Progenitor cell of endocrine pancreas (in vitro differentiated cells): ENCODE measurements around the gene ATE1. TPM values are rescaled to one million over a fixed set of nuclear protein-coding genes. Genes with fewer than 3 reads are reported as not detected.

Experiments used
- DNase-seq: peaks from one replicate; pipeline ENCODE4 v3.0.0; 2021; ENCODE audit warnings: low spot score; ENCODE audit not compliant: unreplicated experiment
- H3K27ac Mint-ChIP-seq: 2 replicates; pipeline ENCODE4 v1.8.0; 2021; ENCODE audit warnings: mild to moderate bottlenecking, moderate library complexity, mixed read lengths
- H3K27me3 Mint-ChIP-seq: 2 replicates; pipeline ENCODE4 v1.8.0; 2021; ENCODE audit warnings: mixed read lengths
- H3K36me3 Mint-ChIP-seq: 2 replicates; pipeline ENCODE4 v1.8.0; 2022; ENCODE audit warnings: mixed read lengths; ENCODE audit not compliant: insufficient read depth
- H3K4me1 Mint-ChIP-seq: 2 replicates; pipeline ENCODE4 v1.8.0; 2021; ENCODE audit warnings: low read depth, mixed read lengths
- H3K4me3 Mint-ChIP-seq: 2 replicates; pipeline ENCODE4 v1.8.0; 2021; ENCODE audit warnings: low read depth, mild to moderate bottlenecking, moderate library complexity, mixed read lengths
- H3K9me3 Mint-ChIP-seq: 2 replicates; pipeline ENCODE4 v1.8.0; 2021; ENCODE audit warnings: low read depth, mixed read lengths
- CTCF ChIP-seq: fragments of 200-600 bp; sonication (generic); IDR thresholded peaks from one replicate; pipeline ENCODE4 v1.5.0; 2021; ENCODE audit warnings: antibody characterized with exemption, mild to moderate bottlenecking; ENCODE audit not compliant: unreplicated experiment
- total RNA-seq: library from RNA; stranded (reverse); gene quantifications from 2 replicates; pipeline ENCODE4 v1.2.1, GENCODE V29; 2021

ATE1 gene
- total RNA-seq, 1 donor from 2014 or later = 41.0 TPM

GRCh38 chr10:121816197-121816596 is 111.6 kb downstream of the ATE1 start:
- no peak overlapping the region for H3K27ac Mint-ChIP-seq
- peaks cover 4% of the 10 kb centered on the region for H3K9me3 Mint-ChIP-seq
- no peaks in the 10 kb centered on the region for H3K27me3 Mint-ChIP-seq
- H3K4me1 Mint-ChIP-seq = peaks cover 2% of the 10 kb centered on the region
- no peak for DNase-seq
- no peak for TF ChIP-seq CTCF
- H3K4me3 Mint-ChIP-seq = no peak overlapping the region
- H3K36me3 Mint-ChIP-seq = peaks cover 7% of the 10 kb centered on the region

GRCh38 chr10:121813857-121814256 is 114.0 kb downstream of the ATE1 start:
- Mint-ChIP-seq H3K27me3 (no peaks in the 10 kb centered on the region), H3K9me3 (peaks cover 4% of the 10 kb centered on the region), H3K4me3 (no peak overlapping the region), H3K27ac (no peak overlapping the region), H3K4me1 (peaks cover 2% of the 10 kb centered on the region), H3K36me3 (peaks cover 6% of the 10 kb centered on the region)
- no peak for DNase-seq
- TF ChIP-seq CTCF = no peak

- H3K27me3 Mint-ChIP-seq = no peaks in the 10 kb centered on the region
- no peak for DNase-seq
- H3K4me1 Mint-ChIP-seq = peaks cover 2% of the 10 kb centered on the region
- TF ChIP-seq CTCF = no peak
- peaks cover 6% of the 10 kb centered on the region for H3K36me3 Mint-ChIP-seq
- no peak overlapping the region for H3K27ac Mint-ChIP-seq
- peaks cover 4% of the 10 kb centered on the region for H3K9me3 Mint-ChIP-seq
- H3K4me3 Mint-ChIP-seq = no peak overlapping the region
Measured at GRCh38 chr10:121813211-121813815, 114.5 kb downstream of the ATE1 start.

- no peak overlapping the region for H3K4me3 Mint-ChIP-seq
- peak overlapping the region; percentile 8 for H3K27ac Mint-ChIP-seq
- no peaks in the 10 kb centered on the region for H3K27me3 Mint-ChIP-seq
- peaks cover 5% of the 10 kb centered on the region for H3K36me3 Mint-ChIP-seq
- no peak for TF ChIP-seq CTCF
- peaks cover 4% of the 10 kb centered on the region for H3K9me3 Mint-ChIP-seq
- peaks cover 5% of the 10 kb centered on the region for H3K4me1 Mint-ChIP-seq
- DNase-seq = no peak
Measured at GRCh38 chr10:121812031-121812430, 115.8 kb downstream of the ATE1 start.

- Mint-ChIP-seq H3K27ac (peak overlapping the region; percentile 26), H3K9me3 (peaks cover 4% of the 10 kb centered on the region), H3K27me3 (no peaks in the 10 kb centered on the region), H3K4me1 (peaks cover 7% of the 10 kb centered on the region), H3K36me3 (peaks cover 6% of the 10 kb centered on the region), H3K4me3 (no peak overlapping the region)
- TF ChIP-seq CTCF = no peak
- no peak for DNase-seq
Measured at GRCh38 chr10:121811386-121811785, 116.4 kb downstream of the ATE1 start.
